Non-pigmented ciliary epithelial cell (primary cell): ENCODE results near the gene ARID1B.

ENCODE experiments used
- DNase-seq: peaks from one replicate; pipeline ENCODE4 v3.0.0-alpha.2; 2010; ENCODE audit warnings: low read depth

Gene ARID1B

GRCh38 chr6:157054531-157054979 lies 277.4 kb downstream of the ARID1B start:
- no peak for DNase-seq

GRCh38 chr6:157055863-157056262 lies 278.7 kb downstream of the ARID1B start:
- no peak for DNase-seq

- DNase-seq = no peak
These were observed 279.1 kb downstream of the ARID1B start for GRCh38 chr6:157056275-157056674.

DNA sequence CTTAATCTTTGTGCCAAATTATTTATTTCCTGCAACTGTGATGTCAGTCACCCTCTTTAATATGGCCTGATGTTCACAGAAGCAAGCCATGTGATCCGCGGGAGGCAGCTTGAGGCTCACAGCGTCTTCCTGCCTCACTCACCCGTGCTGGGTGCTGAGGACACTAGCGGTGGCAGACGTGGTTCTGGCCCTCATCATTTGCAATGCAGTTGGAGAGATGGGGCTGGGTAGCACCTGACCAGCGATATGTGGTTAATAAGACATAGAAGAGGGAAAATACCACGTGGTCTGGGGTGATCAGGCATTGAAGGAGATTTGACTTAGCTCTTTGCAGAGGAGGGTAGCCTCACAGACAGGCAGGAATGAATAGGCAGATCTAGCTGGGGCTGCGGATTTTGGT lies 281.4 kb downstream of the ARID1B start:
- no peak for DNase-seq

GRCh38 chr6:157059781-157060180 lies 282.6 kb downstream of the ARID1B start:
- no peak for DNase-seq

- no peak for DNase-seq
These were observed 283.3 kb downstream of the ARID1B start for GRCh38 chr6:157060440-157060952.

- DNase-seq = no peak
These were observed 284.8 kb downstream of the ARID1B start for GRCh38 chr6:157061770-157062594.

GRCh38 chr6:157063176-157063905 lies 286.2 kb downstream of the ARID1B start:
- no peak for DNase-seq

- no peak for DNase-seq
These were observed 286.7 kb downstream of the ARID1B start for GRCh38 chr6:157063923-157064322.

- no peak for DNase-seq
These were observed 287.3 kb downstream of the ARID1B start for GRCh38 chr6:157064502-157064901.

DNA sequence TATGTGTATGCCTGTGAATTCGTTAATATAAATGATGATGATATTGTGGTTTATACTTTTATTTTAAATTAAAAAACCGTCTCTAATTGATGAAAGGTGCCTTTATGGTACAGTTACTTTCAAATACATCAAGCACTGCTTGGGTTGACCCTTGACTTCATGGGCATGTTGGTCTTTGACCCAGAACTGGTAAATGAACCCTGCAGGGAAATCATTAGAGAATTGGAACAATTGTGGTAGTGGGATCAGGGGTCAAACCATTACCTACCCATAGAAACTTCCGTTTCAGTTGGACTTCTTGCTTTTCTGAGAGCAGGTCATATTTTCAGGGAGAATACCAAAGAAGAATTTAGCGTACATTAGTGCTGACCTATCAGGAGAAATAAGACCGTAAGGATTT lies 288.2 kb downstream of the ARID1B start:
- no peak for DNase-seq

DNA sequence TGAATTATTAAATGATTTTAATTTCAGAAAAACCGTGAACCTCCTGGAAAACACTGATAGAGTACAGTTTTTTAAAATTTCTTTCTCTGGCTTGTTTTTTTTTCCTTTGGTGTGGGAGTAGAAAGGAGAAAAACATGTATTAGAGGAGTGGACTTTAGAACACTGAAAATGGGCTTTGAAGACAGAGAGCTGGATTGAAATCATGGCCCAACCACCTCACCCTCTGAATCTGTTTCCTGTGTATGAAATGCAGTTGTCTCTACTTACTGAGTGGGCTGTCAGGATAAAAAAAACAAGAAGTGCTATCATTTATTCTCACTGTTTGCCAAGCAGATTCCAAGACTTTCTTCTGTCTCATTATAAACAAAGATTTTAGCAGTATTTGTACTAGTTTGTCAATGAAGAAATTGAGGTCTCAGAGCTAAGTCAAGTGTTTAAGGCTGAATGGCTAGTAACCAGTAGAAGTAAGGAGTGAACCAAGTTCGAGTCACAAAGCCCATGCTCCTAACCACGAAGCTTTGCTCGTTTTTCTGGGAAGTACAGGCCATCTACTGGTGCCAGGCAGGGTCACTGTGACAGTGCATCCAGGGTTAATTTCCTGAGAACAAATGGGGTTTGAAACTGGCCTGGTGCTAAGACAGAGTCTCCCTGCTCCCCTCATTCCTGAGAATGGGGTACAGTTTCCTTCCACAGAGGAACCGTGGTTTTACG lies 289.8 kb downstream of the ARID1B start:
- no peak for DNase-seq

DNA sequence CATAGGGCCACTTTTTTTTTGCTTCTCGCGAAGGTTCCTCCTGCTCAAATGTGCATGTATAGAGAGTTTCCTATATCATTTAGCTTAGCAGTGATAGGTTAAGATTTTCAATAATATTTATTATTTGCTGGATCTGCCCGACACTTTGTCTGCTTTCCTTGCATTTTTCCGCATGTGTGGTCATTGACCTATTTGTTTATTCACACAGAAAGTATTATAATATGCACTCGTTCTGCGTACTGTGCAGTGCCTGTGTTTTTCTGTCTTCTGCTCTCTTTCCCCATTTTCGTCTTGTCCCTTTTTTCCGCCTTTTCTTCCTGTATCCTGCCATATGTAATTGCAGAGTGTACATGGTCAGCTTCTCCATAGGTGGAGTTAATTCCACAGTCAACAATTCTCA lies 290.3 kb downstream of the ARID1B start:
- no peak for DNase-seq

DNA sequence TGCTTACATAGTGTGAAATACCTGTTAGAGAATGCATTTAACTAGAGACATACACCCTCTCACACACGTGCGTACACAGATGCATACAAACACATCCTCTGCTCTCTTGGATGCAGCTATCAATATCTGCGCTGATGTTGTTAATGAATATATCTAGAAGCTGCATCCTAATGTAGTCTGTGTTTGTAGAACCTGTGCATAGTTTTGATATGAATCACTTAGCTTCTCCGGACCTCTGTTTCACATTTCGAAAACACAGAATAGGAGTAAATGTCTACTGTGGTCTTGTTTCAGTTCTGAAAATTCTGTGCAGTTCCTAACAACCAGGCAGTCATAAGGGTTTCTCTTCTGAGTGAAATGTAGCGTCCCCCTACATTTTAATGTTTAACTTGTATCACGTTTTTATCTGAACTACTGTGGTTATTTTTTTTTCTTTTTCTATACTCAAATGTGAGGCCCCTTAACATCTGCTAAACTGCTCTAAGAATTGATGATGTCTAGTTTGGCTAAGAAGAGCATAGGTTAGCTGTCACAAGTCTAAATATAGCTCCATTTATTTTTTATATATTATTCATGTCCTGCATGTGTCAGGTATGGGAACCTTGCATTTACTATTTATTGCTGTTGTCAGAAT lies 291.6 kb downstream of the ARID1B start:
- no peak for DNase-seq

DNA sequence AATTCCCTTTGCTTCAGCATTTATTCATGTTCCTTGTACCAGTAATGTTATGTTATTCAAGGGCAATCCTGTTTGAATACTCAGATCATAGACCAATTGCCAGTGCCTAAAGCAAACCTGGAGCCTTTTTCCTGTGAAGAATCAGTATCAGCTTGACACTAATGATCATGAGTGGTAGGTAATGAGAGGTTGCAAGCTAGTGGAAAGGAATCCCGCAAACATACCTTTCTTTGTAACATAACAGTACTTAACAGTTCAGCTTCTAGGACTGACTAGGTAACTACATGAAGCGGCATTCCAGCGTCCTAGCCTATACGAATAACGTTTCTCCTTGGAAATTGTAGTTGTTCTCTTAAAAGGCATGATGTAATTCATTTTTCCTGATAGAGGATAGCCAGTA lies 292.4 kb downstream of the ARID1B start:
- no peak for DNase-seq

- no peak for DNase-seq
These were observed 293.4 kb downstream of the ARID1B start for GRCh38 chr6:157070403-157071107.

GRCh38 chr6:157072128-157072527 lies 294.9 kb downstream of the ARID1B start:
- no peak for DNase-seq

DNA sequence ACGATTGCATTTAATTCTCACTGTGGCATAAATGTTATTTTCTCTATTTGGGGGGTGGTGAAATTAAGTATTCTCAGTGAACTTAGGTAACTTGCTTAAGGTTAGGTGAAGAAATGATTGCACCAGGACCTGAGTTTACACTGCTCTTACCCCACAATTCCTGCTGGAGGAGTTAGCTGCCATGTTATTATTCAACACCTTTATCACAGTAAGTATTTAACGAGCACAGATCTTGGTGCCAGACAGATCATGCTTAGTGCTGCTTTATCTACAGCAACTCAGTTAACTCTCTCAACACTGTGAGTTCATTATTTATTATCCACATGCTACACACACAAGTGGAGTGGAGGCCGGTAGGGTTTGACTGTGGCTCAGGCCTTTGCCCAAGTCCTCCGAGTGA lies 296.4 kb downstream of the ARID1B start:
- DNase-seq = no peak

DNA sequence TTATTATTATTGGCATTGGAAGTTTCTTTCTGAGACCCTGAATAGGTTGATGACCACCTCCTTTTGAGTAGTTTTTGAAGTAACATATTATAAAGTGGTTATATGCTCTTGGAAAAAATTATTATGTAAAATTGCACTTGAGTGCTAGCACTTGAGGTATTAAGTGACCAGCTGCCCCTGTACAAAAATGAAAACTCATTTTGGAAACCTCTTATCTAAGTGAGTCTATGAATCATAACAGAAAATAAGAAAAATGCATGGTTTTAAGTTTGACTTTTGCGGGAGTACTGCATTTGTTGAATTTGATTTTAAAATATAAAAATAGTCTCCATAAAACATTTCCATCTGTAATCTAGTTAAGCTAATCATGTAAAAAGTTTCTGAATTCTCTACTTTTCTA lies 297.8 kb downstream of the ARID1B start:
- no peak for DNase-seq

DNA sequence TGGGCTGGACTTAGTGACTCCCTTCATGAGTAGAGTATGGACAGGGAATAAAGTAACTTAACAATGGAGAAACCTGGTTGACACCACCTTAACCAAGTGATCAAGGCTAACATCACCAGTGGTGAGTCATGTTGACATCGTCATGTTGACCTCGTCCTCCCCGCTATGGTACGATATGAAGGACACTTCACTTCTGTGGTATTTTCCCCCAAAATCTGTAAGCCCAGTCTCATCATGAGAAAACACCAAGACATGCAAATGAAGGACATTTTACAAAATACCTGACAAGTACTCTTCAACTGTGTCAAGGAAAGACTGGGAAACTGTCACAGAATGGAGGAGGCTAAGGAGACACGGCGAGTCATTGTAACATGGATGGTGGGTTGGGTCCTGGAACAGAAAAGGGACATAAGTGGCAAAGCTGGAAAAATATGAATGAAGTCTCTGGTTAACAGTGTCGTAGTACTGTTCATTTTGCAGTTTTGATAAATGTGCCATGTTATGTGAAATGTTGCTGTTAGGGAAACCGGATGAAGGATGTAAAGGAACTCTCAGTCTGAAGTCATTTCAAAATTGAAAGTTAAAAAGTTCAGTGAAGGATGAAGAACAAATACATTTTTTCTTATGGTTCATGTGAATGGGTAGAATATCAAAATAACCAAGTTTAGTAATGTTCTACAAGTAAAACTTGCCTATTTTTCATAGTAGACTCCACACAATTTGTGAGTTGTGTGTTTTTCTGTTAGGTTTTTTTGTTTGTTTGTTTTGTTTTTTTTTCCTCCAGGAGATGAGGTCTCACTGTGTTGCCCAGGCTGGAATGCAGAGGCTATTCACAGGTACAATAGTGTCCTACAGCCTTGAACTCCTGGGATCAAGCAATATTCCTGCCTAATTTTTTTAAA lies 298.6 kb downstream of the ARID1B start:
- DNase-seq = no peak
